IMR-90 (cell line): ENCODE measurements around the gene FOXP1.
A peak's percentile ranks its signal among the peaks of the same experiment; 100 is the strongest.

ENCODE experiments used
- BHLHE40 ChIP-seq: fragments of 150-350 bp; IDR thresholded peaks from 2 replicates; pipeline ENCODE4 v1.6.1; 2016; ENCODE audit warnings: mild to moderate bottlenecking, low read depth, low read length
- TF ChIP-seq, protein P1 (sequence below): conservative IDR thresholded peaks from 2 replicates; pipeline ENCODE4 v1.5.1; 2012; ENCODE audit warnings: mild to moderate bottlenecking, low read depth, low read length, improper control_type of control experiment

DNA sequence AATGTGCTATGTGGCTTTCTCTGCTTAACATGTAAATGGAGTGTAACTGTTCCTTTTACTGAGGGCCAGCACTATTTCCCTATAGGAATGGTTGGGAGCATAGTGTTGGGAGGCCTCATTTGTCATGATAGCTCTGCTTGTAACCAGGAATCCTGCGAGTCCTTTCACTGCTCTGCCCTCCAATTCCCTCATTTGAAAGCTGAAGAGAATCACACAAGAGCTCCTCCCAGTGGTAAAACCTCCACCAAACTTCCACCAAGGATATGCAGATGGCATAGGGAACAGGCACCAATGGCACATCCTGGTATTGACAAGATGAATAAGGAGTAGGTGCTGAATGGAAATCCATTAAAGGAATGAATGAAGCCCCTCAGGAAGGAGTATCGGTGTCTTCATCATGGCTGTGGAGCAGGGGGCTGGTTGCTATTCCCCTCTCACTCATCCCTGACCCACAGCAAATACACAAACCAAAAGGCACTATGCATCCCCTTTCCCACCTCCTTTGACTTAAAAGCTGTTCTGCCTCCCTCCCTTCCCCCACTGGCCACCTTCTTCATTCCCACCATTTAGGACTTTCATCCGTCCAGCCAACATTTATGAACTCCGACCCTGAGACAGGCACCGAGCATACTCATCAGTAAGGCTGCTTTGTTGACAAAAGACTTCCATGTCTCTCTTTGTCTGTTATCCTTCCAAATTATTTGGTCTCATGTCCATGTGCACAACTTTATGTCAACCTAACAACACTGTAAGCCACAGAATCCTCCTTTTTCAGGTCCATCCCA, 560.8 kb downstream of the FOXP1 start:
- TF ChIP-seq, protein P1, sequence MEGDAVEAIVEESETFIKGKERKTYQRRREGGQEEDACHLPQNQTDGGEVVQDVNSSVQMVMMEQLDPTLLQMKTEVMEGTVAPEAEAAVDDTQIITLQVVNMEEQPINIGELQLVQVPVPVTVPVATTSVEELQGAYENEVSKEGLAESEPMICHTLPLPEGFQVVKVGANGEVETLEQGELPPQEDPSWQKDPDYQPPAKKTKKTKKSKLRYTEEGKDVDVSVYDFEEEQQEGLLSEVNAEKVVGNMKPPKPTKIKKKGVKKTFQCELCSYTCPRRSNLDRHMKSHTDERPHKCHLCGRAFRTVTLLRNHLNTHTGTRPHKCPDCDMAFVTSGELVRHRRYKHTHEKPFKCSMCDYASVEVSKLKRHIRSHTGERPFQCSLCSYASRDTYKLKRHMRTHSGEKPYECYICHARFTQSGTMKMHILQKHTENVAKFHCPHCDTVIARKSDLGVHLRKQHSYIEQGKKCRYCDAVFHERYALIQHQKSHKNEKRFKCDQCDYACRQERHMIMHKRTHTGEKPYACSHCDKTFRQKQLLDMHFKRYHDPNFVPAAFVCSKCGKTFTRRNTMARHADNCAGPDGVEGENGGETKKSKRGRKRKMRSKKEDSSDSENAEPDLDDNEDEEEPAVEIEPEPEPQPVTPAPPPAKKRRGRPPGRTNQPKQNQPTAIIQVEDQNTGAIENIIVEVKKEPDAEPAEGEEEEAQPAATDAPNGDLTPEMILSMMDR, result peak; percentile 24; the same call in 1 of the 2 replicates
- TF ChIP-seq BHLHE40, result no peak
